ENCODE data around the gene FAM9A.

DNA sequence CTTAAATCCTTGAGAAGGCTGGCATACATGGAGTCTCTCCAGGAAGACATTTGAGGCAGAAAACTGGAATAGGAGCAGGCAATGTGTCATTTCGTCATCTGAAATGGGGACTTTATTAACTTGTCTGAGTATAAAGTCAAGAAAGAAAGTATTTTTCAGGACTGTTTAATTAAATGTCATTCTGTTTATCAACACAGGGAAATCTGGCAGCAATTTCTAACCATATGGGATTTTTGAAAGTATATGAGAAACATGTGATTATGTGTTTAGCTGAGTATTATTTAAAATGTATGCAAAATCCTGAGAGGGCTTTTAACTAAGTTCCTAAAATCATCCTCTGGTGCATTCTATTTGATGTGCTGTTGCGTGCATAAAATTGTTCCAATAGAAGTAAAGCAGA is 3.9 kb upstream of the FAM9A start:
- TF ChIP-seq, protein P1, sequence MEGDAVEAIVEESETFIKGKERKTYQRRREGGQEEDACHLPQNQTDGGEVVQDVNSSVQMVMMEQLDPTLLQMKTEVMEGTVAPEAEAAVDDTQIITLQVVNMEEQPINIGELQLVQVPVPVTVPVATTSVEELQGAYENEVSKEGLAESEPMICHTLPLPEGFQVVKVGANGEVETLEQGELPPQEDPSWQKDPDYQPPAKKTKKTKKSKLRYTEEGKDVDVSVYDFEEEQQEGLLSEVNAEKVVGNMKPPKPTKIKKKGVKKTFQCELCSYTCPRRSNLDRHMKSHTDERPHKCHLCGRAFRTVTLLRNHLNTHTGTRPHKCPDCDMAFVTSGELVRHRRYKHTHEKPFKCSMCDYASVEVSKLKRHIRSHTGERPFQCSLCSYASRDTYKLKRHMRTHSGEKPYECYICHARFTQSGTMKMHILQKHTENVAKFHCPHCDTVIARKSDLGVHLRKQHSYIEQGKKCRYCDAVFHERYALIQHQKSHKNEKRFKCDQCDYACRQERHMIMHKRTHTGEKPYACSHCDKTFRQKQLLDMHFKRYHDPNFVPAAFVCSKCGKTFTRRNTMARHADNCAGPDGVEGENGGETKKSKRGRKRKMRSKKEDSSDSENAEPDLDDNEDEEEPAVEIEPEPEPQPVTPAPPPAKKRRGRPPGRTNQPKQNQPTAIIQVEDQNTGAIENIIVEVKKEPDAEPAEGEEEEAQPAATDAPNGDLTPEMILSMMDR (IDR thresholded peaks at IDR 0.05; ENCODE audit: low read depth, low read length, poor library complexity, severe bottlenecking) = no peak
- TF ChIP-seq EZH2phosphoT487 (IDR thresholded peaks at IDR 0.05; ENCODE audit: borderline replicate concordance, low read length) = no peak
